Dedifferentiated amniotic fluid mesenchymal stem cell (primary cell): ENCODE data around the gene RAB1A.
A peak's percentile ranks its signal among the peaks of the same experiment; 100 is the strongest.
"Not testable (repeated sequence)": the region's sequence is repeated elsewhere in the genome, so short reads cannot be mapped to it uniquely, and the experiment has no call there.

Experiments used
- DNase-seq: peaks from one replicate; pipeline ENCODE4 v3.0.0-alpha.2; 2016; ENCODE audit errors: extremely low spot score

Gene RAB1A

DNA sequence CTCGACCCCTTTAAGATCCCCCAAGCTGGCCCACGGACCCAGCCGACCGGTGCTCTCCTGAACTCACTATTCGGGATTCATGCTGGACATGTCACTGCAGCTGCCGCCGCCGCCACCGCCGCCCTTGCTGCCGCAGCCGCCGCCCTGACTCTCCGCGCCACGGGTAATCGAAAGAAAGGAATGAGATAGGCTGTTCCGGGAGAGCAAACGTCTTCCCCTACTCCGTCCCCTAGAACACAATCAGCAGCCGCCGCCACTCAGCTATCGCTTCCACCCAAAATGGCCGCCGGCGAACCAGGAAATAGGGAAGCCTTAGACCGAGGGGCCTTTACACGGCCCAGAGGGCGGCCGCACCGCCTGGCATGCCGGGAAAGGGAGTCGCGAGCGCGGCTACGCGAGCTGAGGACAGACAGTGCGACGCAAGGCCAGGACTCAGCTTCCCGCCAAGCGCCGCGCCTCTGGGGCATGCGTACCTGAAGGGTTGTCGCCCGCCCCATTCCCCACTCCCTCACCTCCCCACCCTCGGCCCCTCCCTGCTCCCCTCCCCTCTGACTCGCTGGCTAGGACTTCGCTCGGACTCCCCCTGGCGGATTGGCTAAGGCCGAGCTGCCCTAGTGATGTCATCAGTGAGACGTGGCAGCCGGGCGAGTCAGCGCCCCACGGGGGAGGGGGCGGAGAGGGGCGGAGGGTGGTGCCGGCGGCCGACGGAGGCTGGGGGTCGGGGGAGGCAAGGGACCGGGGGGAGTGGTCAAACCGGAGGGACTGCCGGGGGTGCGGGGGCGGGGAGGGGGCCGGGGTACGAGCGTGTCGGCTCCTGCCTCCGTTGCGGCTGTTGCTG is at the start of gene RAB1A:
TSS of gene RAB1A (minus strand) at position 281 of the 838 bp plus-strand sequence. CDS start at position 90, 191 bp downstream.
- DNase-seq = peak; percentile 99

DNA sequence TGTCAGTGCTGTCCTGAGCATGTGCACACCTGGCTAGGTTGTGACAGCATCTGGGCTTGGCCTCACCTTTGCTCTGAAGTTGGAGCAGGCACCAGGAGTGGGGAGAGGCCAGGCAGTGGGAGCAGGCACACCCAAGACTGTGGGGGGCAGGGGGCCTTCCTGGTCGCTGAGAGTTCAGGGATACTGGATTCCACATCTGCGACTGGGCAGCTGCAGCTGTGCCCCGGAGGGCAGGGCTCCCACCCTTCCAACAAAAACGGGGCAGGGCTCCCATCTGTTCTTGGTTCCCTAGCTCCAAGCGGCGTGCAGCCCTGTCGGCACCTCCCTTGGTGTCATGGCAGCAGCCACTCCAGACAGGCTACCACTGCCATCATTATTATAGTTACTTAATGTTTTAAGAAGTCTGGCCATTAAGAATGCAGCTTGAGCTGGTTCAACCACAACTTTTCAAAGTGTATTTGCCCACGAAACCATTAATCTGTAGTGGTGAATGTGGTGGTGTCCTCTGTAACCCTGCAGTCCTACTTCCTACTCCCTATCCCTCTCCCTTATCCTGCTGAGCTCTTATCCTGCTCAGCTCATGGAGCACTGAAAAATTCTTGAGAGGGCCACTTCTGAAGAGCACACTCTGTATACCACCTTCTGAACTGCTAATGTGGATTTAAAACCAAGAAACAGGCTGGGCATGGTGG is 48.0 kb upstream of the RAB1A start:
- no peak for DNase-seq

DNA sequence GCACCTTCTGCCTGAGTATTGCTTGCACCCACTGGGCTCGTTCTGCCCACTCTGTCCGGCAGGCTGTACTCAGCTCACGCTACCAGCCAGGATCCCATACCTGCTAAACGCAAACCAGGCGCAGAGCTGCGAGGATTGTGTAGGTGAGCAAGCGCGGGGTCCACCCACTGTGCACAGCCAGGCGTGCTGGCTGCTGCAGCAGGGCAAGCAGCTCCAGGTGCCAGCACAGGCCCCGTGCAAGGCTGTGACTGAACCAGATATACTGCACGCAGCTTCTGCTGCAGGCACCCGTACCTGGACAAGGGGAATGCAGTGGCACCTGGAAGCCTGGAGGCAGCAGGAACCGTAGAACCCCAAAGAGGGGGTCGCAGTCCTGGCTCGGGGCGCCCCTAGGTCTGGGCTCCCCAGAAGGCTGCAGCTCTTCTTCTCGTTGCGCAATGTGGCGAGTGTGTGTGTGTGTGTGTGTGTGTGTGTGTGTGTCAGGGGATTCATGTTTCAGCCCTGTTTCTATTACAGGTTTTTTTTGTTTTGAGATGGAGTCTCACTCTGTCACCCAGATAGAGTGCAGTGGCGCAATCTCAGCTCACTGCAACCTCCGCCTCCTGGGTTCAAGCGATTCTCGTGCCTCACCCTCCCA is 46.1 kb upstream of the RAB1A start:
- no peak for DNase-seq

DNA sequence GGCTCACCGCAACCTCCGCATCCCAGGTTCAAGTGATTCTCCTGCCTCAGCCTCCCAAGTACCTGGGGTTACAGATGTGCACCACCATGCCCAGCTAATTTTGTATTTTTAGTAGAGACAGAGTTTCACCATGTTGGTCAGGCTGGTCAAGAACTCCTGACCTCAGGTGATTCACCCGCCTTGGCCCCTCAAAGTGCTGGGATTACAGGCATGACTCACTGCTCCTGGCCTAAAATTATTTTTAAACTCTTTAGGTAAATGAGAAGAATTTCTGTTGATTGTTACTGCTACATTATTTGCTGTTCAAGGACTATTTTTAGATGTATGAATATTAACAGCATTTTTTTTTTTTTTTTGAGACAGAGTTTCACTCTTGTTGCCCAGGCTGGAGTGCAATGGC is 44.1 kb upstream of the RAB1A start:
- DNase-seq = not testable (repeated sequence)

DNA sequence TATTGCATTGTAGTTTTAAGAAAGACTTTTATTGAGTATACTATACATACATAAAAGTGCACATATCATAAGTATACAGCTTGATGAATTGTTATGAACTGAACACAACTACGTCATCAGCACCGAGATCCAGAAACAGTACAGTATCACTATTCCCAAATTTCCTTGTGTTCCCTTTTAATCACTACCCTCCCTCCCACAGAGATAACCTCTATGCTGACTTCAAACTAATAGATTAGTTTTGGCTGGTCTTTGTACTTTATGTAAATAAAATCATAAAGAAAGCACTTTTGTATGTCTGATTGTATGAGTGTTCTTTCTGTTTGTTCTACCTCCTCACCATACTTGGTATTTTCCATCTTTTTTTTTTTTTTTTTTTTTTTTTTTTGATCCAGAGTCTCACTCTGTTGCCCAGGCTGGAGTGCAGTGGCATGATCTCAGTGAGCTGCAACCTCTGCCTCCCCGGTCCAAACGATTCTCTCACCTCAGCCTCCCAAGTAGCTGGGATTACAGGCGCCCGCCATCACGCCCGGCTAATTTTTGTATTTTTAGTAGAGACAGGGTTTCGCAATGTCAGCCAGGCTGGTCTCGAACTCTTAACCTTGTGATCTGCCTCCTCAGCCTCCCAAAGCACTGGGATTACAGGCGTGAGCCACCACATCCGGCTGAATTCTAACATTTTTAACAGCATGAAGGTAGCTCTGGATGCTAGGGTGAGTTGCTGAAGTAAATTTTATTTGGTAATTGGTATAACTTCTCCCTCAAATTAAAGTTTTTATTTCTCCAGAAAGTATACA is 43.3 kb upstream of the RAB1A start:
- no peak for DNase-seq

DNA sequence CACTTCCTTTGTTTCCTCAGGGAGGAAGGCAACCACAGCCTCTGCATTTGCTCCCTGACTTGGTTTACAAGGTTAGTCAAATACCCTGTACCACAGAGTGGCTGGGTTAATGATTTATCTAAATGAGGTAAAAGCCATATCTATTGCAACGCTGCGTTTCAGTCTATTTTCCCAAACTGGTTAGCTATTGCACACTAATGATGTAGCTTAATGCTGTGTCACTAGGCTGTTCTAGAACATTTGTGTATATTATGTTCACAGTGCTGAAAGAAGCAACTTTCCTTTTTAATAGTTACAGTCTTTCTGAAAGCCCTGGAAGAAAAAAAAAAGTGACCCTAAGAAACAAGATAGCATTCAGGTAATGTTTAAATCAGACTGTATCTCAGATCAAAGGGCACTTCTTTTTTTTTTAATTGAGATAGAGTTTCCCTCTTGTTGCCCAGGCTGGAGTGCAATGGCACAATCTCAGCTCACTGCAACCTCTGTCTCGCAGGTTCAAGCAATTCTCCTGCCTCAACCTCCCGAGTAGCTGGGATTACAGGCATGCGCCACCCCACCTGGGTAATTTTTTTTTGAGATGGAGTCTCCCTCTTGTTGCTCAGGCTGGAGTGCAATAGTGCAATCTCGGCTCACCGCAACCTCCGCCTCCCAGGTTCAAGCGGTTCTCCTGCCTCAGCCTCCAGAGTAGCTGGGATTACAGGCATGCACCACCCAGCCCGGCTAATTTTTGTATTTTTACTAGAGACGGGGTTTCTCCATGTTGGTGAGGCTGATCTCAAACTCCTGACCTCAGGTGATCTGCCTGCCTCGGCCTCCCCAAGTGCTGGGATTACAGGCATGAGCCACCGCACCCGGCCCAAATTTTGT is 40.9 kb upstream of the RAB1A start:
- DNase-seq = not testable (repeated sequence)

DNA sequence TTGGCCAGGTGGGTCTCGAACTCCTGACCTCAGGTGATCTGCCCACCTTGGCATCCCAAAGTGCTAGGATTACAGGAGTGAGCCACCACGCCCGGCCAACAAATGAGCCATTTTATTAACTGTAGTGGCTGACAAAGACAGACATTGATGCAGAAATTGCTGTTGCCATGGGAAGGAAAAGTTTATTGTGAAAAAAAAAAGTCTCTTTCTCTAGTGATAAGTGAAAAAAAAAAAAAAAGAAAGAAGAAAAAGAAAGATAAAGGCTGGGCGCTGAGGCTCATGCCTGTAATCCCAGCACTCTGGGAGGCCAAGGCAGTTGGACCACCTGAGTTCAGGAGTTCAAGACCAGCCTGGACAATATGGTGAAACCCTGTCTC is 39.8 kb upstream of the RAB1A start:
- DNase-seq = no peak

DNA sequence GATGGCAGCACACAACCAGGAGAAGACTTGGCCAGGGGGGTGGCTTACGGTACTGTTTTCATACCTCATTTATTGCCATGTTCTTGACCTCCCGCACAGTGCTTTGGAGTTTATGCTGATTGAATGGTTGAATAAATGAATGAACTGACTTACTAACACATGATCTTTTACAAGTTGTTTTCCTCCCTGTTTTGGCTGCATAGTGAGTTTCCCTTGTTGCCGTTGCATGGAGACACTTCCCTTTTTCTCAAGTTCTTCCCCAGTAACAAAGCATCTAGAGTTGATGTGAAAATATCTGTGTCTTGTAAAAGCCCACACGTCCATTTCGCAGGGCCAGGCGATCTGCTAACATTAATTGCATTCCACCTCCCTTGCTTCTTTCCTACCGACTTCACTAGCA is 35.7 kb upstream of the RAB1A start:
- DNase-seq = no peak

DNA sequence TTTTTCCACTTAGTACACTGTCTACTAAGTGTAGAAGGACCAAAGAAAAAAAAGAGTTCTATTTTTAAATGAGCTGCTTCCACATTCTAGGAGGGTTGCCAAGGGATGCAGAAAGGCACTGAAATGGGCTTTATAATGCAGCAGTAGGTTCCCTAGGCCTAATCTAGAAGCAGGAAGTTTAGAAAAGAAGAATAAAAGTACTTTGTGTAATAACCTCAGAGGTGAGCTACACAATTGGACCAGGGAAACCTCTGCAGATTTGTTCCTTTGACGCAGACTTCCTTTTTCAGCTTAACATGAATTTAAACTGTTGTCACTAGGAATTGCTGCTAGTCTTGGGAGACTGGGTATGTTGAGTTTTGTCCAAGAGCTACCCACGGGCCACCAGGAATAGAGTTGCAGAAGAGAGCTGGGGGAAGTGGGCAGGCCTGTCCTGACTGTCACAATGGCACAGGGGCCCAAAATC is 34.6 kb upstream of the RAB1A start:
- peak; percentile 20 for DNase-seq

DNA sequence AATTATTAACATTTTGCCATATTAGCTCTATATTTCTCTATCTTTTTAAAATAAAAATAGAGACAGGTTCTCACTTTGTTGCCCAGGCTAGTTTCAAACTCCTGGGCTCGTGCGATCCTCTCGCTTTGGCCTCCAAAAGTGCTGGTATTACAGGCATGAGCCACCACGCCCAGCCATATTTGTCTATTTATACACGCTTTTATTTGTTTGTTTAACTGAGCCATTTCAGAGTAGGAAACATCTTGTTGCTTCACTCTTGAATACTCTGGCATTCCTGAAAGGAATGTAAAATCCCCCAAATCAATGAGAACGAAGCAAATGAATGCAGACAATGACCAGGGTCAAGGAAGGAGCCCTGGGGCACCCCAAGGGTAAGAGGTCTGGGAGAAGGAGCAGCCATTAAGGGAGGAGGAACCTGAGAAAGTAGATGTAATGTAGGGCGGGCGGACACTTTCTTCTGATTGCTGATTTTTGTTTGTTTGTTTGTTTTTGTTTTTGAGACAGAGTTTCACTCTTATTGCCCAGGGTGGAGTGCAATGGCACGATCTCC is 31.7 kb upstream of the RAB1A start:
- DNase-seq = no peak

DNA sequence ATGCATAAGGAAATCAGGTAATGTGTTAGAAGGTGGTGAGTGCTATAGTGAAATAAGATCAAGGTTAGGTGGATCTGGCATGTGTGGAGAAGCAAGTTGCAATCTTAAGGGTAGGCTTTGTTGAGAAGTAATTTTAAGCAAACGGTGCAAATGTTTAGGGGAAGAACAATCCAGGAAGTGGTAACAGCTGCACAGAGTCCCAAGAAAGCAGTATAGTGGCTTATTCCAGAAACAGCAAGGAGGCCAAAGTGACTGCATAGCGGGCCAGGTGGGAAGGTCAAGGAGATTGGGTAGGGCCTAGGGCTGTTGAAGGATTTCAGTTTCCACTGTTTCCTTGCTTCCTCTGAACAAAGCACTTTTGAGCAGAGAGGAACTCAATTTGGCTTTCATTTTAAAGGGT is 30.0 kb upstream of the RAB1A start:
- no peak for DNase-seq

DNA sequence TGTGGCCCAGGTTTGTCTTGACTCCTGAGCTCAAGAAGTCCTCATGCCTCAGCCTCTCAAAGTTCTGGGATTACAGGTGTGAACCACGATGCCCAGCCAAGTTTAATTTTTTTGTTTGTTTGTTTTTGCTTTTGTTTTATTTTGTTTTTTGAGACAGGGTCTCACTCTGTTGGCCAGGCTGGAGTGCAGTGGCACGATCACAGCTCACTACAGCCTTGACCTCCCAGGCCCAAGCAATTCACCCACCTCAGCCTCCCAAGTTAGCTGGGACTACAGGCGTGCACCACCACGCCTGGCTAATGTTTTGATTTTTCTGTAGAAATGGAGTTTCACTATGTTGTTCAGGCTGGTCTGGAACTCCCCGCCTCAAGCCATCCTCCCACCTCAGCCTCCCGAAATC is 29.4 kb upstream of the RAB1A start:
- DNase-seq = no peak

DNA sequence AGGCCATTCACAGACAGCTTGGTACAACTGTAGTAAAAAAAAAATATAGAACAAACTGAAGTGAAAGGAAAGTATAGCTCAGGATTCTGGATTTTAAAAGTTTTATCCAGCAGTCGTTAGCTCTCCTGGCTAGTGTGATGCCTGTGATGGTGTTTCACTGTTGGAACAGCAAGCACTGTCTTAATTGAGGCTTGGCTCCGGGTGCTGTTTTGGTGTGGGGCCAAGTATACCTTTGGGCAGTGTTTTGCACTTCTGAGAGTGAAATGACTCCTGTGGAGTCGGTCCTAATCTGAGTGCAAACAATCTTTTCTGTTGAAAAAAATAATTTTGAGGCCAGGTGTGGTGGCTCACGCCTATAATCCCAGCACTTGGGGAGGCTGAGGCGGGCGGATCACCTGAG is 28.7 kb upstream of the RAB1A start:
- no peak for DNase-seq

DNA sequence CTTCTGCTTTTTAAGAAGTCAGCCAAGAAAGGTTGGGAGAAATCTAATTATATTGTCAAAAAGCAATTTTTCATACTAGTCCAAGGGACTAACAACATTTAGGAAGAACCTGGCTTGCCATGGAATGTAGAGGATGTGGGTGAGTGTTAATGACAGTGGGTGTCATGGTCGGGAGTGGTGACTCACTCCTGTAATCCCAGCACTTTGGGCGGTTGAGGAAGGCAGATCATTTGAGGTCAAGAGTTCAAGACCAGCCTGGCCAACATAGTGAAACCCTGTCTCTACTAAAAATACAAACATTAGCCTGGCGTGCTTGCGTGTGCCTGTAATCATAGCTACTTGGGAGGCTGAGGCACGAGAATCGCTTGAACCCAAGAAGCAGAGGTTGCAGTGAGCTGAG is 27.9 kb upstream of the RAB1A start:
- not testable (repeated sequence) for DNase-seq

DNA sequence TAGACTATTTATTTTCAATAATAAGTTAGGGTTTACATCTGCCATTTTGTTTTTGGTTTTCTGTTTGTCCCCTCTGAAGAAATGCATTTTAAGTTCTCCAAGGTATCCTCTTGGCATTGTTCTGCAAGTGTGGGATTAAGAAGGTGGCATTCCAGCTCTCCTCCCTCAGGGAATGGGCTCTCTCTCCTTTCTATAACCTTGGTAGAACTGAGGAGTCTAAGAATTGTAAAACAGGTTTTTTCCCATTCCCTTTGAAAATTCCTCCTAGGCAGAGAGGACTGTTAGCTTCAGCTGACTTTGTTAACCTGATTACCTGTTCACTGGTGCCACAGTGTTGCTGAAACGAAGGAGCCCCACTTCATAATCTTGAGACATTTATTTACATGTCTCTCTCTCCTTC is 26.1 kb upstream of the RAB1A start:
- DNase-seq = no peak

DNA sequence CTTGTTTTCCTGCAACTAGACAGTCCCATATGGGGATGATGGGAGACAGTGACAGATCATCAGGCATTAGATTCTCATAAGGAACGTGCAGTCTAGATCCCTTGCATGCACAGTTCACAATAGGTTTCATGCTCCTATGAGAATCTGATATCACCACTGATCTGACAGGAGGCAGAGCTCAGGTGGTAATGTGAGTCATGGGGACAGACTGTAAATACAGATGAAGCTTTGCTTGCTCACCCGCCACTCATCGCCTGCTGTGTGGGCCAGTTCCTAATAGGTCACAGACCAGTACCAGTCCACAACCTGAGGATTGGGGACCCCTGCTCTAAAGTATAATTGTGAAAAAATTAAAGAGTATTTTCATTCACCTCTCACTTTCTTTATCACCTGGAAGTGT is 23.6 kb upstream of the RAB1A start:
- DNase-seq = no peak

DNA sequence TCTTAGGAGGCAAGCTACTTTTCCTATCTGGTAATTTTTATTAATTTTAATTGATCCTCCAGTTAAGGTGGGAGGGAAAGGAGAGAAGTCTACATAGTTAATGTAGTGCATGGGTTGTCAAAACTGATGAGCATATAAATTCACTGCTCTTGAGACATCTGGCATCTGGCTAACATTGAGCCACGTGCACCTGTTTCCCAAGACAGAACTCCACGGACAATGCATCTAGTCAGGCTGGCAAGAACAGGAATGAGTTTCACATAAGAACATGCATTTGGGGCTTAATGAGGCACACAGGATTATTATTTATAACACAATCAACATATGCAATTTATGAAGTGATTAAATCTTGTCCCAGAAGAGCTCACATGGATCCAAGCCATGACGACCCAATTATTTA is 16.2 kb upstream of the RAB1A start:
- DNase-seq = no peak

DNA sequence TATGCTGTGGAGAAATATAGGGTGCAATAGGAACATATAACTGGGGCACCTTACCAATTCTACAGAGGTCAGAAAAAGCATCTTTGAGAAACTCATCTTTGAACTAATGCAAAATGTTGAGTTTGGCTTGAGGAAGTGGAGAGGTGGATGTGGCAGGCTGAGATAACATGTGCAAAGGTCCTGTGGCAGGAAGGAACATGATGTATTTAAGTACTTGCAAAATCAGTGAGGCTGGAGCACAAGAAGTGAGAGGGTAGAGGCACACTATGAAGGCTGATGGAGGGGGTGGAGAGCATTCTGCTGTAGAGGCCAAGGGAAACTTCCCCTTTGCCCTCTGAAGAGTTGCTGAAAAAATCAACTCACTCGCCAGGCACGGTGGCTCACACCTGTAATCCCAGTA is 14.7 kb upstream of the RAB1A start:
- no peak for DNase-seq

DNA sequence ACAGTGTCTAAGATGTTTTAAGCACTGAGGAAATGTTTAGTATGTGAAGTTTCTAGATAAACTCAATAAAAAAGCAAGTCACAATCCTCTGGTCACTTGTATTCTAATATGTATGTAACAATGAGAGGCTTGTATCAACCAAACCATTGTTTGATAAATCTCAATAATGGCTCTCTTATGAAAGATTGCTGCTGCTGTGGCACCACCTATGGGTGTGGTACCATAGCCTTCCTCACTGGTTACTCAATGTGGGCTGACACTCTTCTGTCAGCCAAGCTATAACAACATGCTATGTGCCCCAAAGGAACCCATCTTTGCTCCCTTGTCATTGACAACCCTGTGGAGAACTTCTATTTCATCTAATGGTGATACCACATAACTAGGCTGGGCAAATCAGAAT is 12.6 kb upstream of the RAB1A start:
- DNase-seq = no peak

DNA sequence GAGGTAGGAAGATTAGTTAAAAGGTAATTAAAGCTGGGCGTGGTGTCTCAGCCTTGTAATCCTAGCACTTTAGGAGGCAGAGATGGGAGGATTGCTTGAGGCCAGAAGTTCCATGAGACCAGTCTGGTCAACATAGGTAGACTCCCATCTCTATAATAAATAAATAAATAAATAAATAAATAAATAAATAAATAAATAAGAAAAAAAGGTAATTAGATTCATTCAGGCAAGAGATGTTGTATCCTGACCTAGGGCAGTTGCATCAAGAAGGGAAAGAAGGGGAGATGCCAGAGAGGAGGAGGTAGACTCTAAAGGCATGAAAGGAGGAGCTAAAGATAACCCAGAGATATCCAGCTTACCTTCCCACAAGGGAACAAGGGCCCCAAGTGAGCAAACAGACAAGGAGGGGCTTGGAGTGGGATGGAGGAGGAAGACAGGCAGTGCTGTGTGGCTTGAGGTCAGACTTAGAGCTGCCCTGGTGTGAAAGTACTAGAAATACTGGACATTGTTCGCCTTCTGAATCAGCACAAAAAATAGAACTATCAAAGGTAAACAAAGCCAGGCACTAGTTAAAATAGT is 7.4 kb upstream of the RAB1A start:
- DNase-seq = no peak
